GM18858 (cell line): Measurements from ENCODE around the gene PROCR.
"Not testable (repeated sequence)": the region's sequence is repeated elsewhere in the genome, so short reads cannot be mapped to it uniquely, and the experiment has no call there.

Experiments used
- ATAC-seq: cut with Tn5 transposase; IDR thresholded peaks from one replicate; pipeline ENCODE4 v1.9.1; 2021; ENCODE audit not compliant: unreplicated experiment

The PROCR gene

GRCh38 chr20:35164531-35164930 is 7.3 kb upstream of the PROCR start:
- not testable (repeated sequence) for ATAC-seq

- ATAC-seq: no peak
These were observed 6.4 kb upstream of the PROCR start for GRCh38 chr20:35165221-35166185.

GRCh38 chr20:35166242-35166830 is 5.5 kb upstream of the PROCR start:
- no peak for ATAC-seq

GRCh38 chr20:35167787-35168186 is 4.1 kb upstream of the PROCR start:
- no peak for ATAC-seq

GRCh38 chr20:35168701-35169409 is 3.0 kb upstream of the PROCR start:
- ATAC-seq: not testable (repeated sequence)

- no peak for ATAC-seq
These were observed 477 bp upstream of the PROCR start for GRCh38 chr20:35171438-35171752.

GRCh38 chr20:35172434-35172806 is 548 bp downstream of the PROCR start:
- no peak for ATAC-seq

GRCh38 chr20:35173576-35174192 is 1.8 kb downstream of the PROCR start:
- ATAC-seq: no peak

GRCh38 chr20:35174458-35175216 is 2.8 kb downstream of the PROCR start:
- ATAC-seq: no peak

GRCh38 chr20:35176132-35176531 is 4.3 kb downstream of the PROCR start:
- ATAC-seq: no peak

GRCh38 chr20:35179292-35180212 is 7.7 kb downstream of the PROCR start:
- ATAC-seq: no peak

GRCh38 chr20:35180266-35180665 is 8.4 kb downstream of the PROCR start:
- ATAC-seq: no peak

GRCh38 chr20:35181731-35182130 is 9.9 kb downstream of the PROCR start:
- no peak for ATAC-seq

GRCh38 chr20:35186691-35187289 is 14.9 kb downstream of the PROCR start:
- not testable (repeated sequence) for ATAC-seq

GRCh38 chr20:35187584-35188190 is 15.8 kb downstream of the PROCR start:
- ATAC-seq: no peak

GRCh38 chr20:35189223-35189622 is 17.4 kb downstream of the PROCR start:
- ATAC-seq: not testable (repeated sequence)

GRCh38 chr20:35190556-35190955 is 18.7 kb downstream of the PROCR start:
- ATAC-seq: no peak

- no peak for ATAC-seq
These were observed 19.7 kb downstream of the PROCR start for GRCh38 chr20:35191419-35192117.
